Measurements from ENCODE around the gene SLIT2. TPM values are rescaled to one million over a fixed set of nuclear protein-coding genes. Genes with fewer than 3 reads are reported as not detected.

SLIT2 gene
- total and polyA plus RNA-seq, 2 donors from 2014 or later = 9.2 to 11.5 TPM

DNA sequence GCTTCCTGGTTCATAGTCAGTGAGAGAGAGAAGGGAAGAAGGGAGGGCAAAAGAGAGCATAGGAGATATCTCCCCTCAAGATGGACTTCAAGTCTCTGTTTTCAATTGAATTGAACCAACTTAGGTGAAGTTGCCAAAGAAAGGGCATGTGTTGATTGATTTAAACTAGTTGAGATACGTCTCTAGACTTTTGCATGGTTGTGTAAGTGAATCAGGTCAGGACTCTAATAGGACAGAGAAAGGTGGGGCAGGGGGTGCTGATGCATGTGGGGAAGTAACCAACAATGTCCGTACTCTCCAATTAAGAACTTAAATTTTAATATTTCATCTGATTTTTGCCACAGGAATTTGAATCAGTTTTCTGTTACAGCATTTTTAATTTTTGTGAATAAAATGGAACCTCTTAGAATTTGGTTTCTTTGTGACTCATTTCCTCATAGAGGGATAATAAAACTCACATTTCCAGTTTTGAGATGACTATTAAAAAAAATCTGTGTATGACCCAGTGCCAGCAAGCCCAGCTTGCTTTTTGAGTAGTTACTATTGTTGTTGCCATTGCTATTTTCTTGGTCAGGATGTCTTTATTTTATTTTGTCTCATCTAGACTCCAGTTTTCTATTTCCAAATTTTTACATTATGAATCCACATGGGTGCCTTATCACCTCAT lies 37.3 kb downstream of the SLIT2 start:
- no peak for FAIRE-seq
- intact Hi-C loops (cut with DNase I) = no loop called here
- no peak overlapping the region for H3K4me3 ChIP-seq (ENCODE audit: low read length in 3 of 3)
- no peaks in the 10 kb centered on the region for H3K36me3 ChIP-seq (ENCODE audit: control insufficient read depth in 2 of 3, insufficient read depth in 3 of 3, low read length in 3 of 3)
- H3K27me3 ChIP-seq (ENCODE audit: control insufficient read depth, insufficient read depth, low read length) = no peaks in the 10 kb centered on the region
- no peaks in the 10 kb centered on the region for H3K4me1 ChIP-seq (ENCODE audit: control insufficient read depth in 2 of 3, insufficient read depth in 2 of 3, low read depth in 1 of 3, low read length in 3 of 3)
- no peak for TF ChIP-seq CTCF (IDR thresholded peaks at IDR 0.05; ENCODE audit: borderline replicate concordance, extremely low read depth, insufficient read depth)
- no peak overlapping the region for H3K9ac ChIP-seq (ENCODE audit: low read length in 3 of 3)
- DNase-seq = no peak
- no peaks in the 10 kb centered on the region for H3K9me3 ChIP-seq (ENCODE audit: control insufficient read depth in 2 of 3, insufficient read depth in 1 of 3, low read length in 3 of 3)
- H3K27ac ChIP-seq (ENCODE audit: low read depth in 2 of 2, low read length in 2 of 2) = no peak overlapping the region

DNA sequence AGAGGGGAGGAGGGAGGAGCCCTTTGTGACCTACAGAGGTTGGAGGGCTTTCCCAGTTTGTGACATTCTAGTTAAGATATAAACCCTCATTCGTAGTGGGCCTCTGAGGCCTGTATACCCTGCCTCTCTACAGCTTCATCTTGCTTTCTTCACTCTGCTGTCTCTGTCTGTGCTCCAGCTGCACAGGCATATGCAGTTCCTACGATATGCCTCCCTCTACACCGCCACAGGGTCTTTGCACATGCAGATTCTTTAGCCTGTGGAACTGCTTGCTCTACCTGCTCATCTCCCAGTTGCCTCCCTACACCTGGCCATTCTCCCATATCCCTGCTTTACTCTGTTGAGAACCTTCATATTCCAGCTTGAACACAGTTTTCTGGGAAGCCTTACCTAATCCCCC lies 38.1 kb downstream of the SLIT2 start:
- no peak for FAIRE-seq
- no peak for DNase-seq
- Histone ChIP-seq H3K4me1 (ENCODE audit: control insufficient read depth in 2 of 3, insufficient read depth in 2 of 3, low read depth in 1 of 3, low read length in 3 of 3) (no peaks in the 10 kb centered on the region), H3K27ac (ENCODE audit: low read depth in 2 of 2, low read length in 2 of 2) (no peak overlapping the region), H3K9me3 (ENCODE audit: control insufficient read depth in 2 of 3, insufficient read depth in 1 of 3, low read length in 3 of 3) (no peaks in the 10 kb centered on the region), H3K4me3 (ENCODE audit: low read length in 3 of 3) (no peak overlapping the region), H3K36me3 (ENCODE audit: control insufficient read depth in 2 of 3, insufficient read depth in 3 of 3, low read length in 3 of 3) (no peaks in the 10 kb centered on the region), H3K27me3 (ENCODE audit: control insufficient read depth, insufficient read depth, low read length) (no peaks in the 10 kb centered on the region), H3K9ac (ENCODE audit: low read length in 3 of 3) (no peak overlapping the region)
- intact Hi-C loops (cut with DNase I) = no loop called here
- no peak for TF ChIP-seq CTCF (IDR thresholded peaks at IDR 0.05; ENCODE audit: borderline replicate concordance, extremely low read depth, insufficient read depth)

- H3K36me3 ChIP-seq (ENCODE audit: control insufficient read depth in 2 of 3, insufficient read depth in 3 of 3, low read length in 3 of 3) = no peaks in the 10 kb centered on the region
- no peaks in the 10 kb centered on the region for H3K27me3 ChIP-seq (ENCODE audit: control insufficient read depth, insufficient read depth, low read length)
- DNase-seq = no peak
- no peaks in the 10 kb centered on the region for H3K9me3 ChIP-seq (ENCODE audit: control insufficient read depth in 2 of 3, insufficient read depth in 1 of 3, low read length in 3 of 3)
- no peak for FAIRE-seq
- intact Hi-C loops (cut with DNase I) = no loop called here
- no peak overlapping the region for H3K27ac ChIP-seq (ENCODE audit: low read depth in 2 of 2, low read length in 2 of 2)
- TF ChIP-seq CTCF (IDR thresholded peaks at IDR 0.05; ENCODE audit: borderline replicate concordance, extremely low read depth, insufficient read depth) = no peak
- no peaks in the 10 kb centered on the region for H3K4me1 ChIP-seq (ENCODE audit: control insufficient read depth in 2 of 3, insufficient read depth in 2 of 3, low read depth in 1 of 3, low read length in 3 of 3)
- H3K9ac ChIP-seq (ENCODE audit: low read length in 3 of 3) = no peak overlapping the region
- no peak overlapping the region for H3K4me3 ChIP-seq (ENCODE audit: low read length in 3 of 3)
These were observed 41.0 kb downstream of the SLIT2 start for GRCh38 chr4:20292739-20293138.

DNA sequence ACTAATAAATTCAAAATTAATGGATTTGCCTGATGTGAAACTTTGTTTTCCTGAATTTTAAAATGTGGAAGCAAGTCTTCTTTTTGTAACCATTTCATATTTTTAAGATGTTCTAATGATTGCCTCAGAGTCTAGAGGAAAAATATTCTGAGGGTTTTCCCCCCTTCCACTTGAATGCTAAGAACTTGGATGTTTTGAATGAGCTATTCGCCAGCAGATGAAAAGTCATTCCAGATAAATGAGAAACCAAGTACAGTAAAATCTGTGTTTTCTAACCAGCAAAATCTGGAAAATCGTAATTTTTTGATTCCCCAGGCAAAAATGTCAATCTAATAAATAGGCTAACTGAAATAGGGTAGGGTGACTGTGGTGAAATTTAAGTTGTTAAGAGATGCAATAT lies 45.6 kb downstream of the SLIT2 start:
- Histone ChIP-seq H3K36me3 (ENCODE audit: control insufficient read depth in 2 of 3, insufficient read depth in 3 of 3, low read length in 3 of 3) (no peaks in the 10 kb centered on the region), H3K27me3 (ENCODE audit: control insufficient read depth, insufficient read depth, low read length) (no peaks in the 10 kb centered on the region), H3K9ac (ENCODE audit: low read length in 3 of 3) (no peak overlapping the region), H3K4me1 (ENCODE audit: control insufficient read depth in 2 of 3, insufficient read depth in 2 of 3, low read depth in 1 of 3, low read length in 3 of 3) (no peaks in the 10 kb centered on the region), H3K4me3 (ENCODE audit: low read length in 3 of 3) (no peak overlapping the region), H3K9me3 (ENCODE audit: control insufficient read depth in 2 of 3, insufficient read depth in 1 of 3, low read length in 3 of 3) (no peaks in the 10 kb centered on the region), H3K27ac (ENCODE audit: low read depth in 2 of 2, low read length in 2 of 2) (no peak overlapping the region)
- DNase-seq (no peak), FAIRE-seq (no peak)
- intact Hi-C loops (cut with DNase I) = no loop called here
- no peak for TF ChIP-seq CTCF (IDR thresholded peaks at IDR 0.05; ENCODE audit: borderline replicate concordance, extremely low read depth, insufficient read depth)
